ENCODE data around the gene METAP2.

METAP2 gene

GRCh38 chr12:95549392-95550084 lies 75.6 kb downstream of the METAP2 start:
- DNase-seq (ENCODE audit: low spot score), result no peak

GRCh38 chr12:95551305-95551704 lies 77.4 kb downstream of the METAP2 start, which contains the start of gene USP44:
Gene USP44, minus strand, starts transcription at chr12:95551476. Its CDS starts 17,220 bp downstream, at chr12:95534256.
- DNase-seq (ENCODE audit: low spot score), result no peak

DNA sequence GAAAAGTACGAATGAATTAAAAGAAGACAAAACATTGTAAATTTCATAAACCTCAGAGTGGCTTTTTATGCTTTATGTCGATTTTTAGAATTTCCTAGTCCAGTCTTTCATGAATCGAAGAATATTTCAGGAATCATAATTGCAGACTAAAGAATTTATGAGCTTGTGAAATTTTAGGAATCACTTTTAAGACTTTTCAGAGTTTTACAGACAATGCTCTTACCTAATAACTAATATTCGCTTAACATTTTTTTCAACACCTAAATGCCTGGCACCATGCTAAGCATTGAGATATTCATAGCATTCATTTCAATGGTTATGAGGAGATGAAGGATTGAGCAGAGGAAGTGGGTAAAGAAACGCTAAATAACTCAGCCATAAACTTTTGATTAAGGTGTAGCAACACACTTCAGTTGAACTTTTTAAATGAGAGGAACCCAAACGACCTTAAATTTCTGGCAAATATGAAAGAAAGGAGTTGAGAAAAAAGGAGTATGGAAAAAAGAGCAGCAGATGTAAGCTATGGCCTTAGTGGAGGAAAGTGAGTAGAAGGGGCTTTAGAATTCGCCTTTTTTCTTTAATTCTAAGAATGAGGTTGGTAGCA lies 78.1 kb downstream of the METAP2 start:
- DNase-seq (ENCODE audit: low spot score), result no peak

- no peak for DNase-seq (ENCODE audit: low spot score)
These were observed 79.4 kb downstream of the METAP2 start for GRCh38 chr12:95553197-95553943.

DNA sequence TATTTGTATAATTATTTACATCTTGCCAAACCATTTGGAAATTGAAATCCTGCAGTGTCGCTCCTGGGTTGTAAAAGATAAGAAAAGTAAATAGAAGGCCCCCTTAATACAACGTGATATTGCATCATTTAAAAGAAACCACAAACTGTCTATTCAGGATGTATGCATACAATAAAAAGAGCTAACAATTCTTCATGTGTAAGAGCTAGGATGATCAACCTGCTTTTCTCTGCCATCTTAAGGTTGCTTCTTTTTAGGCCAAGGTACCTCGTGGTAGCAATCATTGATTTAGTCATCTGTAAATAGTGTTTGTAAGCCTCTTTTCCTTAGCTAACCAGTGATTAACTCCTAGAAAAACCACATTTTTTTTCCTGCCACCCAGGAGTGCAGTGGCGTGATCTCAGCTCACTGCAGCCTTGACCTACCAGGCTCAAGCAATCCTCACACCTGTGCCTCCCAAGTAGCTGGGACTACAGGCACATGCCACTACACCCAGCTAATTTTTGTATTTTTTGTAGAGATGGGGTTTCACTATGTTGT lies 80.7 kb downstream of the METAP2 start:
- DNase-seq (ENCODE audit: low spot score), result peak; percentile 46

DNA sequence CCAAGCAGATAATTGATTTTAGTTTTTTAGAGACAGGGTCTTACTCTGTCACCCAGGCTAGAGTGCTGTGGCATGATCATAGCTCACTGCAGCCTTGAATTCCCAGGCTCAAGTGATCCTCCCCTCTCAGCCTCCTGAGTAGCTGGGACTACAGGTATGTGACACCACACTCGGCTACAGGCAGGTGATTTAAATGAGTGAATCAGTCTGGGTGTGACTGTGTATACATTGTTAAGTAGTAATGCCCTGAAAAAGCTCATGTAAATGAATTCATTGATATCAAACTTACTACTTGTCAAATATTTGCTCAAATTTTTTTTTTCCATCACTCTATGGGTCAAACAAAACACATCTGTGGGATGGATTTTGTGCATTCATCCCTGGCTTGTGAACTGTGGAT lies 83.7 kb downstream of the METAP2 start:
- DNase-seq (ENCODE audit: low spot score), result no peak
